NCI-H82 (cell line): ENCODE data around the gene HINT3.
A peak's percentile ranks its signal among the peaks of the same experiment; 100 is the strongest.
"Not testable (repeated sequence)": the region's sequence is repeated elsewhere in the genome, so short reads cannot be mapped to it uniquely, and the experiment has no call there.

Source experiments
- DNase-seq: peaks from one replicate; lab custom pipeline; 2025; lab: John Stamatoyannopoulos, UW

HINT3 gene

DNA sequence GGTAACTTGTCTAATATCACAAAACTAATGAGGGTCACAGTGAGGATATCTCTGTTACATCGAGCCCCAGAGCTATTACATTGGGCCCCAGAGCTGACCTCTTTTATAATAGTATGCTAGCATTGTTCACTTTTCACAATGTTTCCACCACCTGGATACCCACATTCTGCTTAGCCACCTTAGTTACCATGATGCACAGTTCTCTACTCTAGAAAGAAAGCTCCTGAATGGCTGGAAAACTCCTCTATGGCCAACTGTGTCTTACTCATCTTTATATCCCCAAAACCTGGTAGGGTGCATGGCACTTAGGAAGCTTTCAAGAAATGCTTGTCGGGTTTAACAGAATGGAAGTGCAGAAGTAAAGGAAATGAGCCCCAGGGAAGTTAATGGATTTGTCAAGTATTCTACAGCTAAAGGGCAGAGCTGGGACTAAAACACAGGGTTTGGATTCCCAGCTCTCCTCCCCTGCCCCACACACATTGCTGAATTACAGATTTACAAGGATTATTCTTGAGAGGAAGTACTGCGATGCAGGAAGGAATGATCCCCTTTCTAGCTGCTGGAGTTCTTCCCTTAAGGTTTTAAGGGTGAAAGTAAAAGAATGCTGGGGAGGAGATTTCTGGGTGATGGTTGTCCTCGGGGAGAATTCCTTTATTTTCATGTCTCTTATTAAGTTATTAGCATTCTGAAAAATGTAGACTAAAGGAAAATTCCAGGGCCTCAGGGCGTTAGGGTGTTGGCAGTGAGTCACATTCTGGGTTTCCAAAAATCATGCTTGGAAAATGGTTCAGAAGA lies 16.1 kb upstream of the HINT3 start:
- no peak for DNase-seq

DNA sequence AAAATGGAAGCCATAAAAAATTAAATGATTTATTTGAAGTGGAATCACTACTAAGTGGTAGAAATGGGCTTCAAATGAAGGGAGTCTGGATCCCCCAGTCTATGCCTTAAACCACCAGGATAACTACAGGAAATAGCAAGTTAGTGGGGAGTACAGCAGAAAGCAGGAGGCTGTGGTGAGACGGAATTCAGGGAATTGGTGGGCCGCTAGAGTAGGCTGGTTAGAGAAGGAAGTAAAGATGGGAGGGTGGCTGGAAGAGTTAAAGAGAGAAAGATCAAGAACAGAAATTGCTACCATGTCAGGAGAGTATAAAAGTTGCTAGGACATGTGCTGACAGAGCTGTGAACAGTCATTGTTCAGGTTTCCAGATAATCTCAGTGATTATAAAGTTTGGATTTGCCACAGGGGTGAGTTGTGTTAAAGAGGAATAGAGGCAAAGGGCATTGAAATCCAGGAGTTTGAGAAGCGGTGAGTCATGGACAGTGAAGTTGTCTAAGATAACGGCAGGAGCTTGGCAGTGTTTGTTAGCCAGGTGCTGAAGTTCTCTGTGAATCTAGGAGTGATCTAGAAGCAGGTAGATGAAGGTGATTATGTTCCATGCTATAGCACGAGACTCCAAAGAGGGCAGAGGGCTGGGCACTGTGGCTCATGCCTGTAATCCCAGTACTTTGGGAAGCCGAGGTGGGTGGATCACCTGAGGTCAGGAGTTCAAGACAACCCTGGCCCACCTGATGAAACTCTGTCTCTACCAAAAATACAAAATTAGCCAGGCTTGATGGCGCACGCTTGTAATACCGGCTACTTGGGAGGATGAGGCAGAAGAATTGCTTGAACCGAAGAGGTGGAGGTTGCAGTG lies 13.7 kb upstream of the HINT3 start:
- no peak for DNase-seq

DNA sequence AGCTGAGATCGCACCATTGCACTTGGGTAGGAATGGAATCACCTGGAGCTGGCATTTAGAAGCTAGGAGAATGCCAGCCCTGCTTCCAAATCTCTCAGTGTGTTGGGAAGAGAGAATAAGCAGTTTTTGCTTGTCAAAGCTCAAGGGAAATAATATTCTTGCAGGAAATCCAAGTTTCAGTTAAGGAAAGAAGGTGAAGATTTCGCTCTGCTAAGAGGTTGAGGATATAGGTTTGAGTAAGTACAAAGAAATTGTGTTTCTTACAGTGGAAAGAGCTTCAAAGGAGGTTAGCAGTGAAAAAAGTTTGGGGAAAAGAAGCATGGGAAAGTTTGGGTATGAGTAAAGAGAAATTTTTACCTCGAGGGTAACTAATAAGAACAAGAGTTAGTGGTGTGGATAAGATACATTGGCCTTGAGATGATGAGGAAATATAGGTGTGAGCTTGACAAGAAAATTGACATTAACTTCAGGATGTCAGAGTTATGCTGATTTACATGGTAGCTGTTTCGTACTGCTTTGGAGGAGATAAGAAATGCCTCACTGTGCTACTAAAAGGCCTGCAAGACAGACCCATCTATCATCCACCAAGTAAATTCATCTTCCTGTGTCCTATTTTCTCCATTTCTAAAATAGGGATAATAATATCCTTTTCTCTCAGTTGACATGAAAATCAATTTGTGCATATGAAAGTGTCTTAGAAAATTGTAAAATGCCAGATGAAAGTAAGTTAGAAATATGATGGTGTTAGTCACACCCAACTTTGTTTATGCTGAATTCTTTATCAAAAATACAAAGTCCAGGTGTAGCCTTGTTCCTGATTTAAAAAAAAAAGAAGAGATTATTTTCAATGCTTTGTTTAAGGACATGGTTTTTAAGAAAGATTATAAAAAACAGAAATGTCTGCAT lies 12.8 kb upstream of the HINT3 start:
- DNase-seq = no peak

DNA sequence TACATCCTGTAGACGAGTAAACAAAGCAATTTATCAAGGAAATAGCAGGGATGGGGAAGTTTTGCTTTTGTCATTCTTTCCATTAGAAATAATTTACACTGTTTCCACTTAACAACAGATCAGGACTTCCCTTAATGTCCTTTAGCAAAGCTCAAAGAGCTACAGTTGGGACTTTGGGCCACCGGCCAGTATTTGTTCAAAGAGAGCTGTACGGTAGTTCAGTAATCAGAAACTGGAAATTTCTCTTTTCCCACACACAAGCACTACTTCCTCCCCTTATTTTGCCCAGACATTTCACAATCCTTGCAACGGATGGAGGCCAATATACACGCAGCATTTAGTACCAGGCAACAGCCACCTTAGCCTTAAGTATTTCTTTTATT lies 12.1 kb upstream of the HINT3 start:
- no peak for DNase-seq

DNA sequence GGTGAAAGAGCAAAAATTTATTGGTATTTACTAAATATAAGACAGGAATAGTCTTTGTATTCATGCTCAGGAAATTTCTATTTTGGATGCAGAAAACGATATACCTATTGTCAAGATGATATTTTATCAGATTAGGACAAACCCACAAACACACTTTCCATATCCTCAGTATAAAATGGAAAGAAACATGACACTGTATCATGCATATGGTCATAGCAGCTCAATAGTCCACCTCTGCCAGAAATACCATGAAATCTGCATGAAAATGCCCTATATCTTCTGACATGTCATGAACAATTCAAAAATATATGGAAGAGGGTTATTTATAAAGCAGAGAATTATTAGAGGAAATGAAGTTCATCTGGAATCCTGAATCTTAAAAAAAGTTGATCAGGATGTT lies 11.7 kb upstream of the HINT3 start:
- DNase-seq = no peak

DNA sequence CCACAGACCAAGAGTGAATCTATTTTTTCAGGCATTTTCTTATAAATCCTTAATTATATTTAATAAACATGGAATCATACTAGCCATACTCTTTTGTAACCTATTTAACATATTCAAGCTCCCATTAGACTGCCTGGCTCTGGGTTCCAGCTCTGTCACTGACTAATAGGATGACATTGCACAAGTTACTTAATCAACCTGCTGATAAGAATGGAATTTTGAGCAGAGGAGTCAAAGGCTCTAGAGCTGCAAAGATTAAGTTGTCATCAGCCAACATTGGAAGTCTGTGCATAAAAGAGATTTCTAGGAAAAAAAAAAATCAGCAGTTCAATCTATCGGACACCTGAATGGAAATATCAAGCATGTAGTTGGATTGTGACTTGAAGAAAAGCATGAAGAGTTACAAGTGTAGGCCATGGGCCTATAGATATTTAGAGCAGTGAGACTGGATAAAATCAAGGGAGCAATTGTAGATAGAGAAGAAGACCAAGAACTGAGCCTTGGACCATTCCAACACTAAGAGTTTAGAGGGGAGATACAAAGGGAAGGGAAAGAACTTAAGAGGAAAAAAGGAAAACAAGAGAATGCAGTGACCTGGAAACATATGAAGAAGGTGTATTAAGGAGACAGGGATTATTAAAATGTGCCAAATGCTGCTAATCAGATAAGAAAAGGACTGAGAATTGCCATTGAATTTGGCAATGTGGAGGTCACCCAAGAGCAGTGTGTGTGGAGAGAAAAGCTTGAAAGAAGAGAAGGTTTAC lies 11.0 kb upstream of the HINT3 start:
- DNase-seq = peak; percentile 46

DNA sequence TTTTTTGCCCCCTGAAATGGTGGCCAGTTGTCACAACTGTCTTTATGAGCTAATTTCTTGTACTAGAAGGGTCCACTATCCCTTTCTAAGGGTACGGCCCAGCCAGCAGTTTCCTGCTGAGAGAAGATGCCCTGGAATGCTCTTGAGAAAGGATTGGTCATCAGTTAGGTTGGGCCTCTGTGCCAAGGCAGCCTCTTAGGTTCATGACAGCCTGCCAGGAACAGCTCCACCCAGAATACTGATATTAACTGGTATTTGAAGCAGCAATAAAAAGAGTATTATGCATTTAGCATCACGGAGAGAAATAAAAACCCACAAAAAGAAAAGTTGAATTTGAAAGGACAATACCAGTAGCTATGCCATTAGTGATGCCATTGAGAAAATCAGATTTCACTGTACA lies 9.0 kb upstream of the HINT3 start:
- no peak for DNase-seq

DNA sequence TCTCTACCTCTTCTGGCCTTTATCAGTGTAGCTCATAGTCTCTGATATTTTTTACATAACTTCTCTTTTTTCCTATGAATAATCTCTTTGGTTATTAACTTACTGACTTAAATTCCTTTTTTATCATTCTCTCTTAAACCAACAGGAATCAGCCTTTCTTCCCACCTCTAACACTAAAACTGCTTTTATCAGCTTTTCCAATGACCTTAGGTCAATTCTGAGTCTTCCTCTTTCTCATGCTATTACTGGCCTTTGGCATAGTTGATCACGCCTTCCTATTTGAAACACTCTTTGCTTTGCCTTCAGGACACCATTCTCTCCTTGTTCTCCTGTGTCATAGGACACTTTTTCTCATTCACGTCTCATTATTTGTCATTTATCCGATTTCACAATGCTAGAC lies 8.1 kb upstream of the HINT3 start:
- DNase-seq = no peak

DNA sequence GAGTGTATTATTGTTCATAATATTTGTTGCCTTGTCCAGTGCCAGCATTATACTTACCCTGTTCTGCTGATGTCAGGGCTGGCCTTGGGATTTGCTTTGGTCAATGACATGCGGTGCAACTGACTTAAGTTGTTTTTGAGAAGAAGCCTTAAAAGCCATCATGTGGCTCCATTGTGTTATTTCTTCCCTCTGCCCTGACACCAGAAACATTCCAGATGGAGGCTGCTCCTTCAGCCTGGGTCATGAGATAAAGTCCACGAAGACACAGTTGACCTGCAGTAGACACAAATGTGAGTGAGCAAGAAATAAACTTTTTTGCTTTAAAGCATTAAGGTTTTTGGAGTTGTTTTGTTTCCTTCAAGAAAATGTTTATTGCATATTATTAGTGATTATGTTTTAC lies 7.5 kb upstream of the HINT3 start:
- DNase-seq = no peak

DNA sequence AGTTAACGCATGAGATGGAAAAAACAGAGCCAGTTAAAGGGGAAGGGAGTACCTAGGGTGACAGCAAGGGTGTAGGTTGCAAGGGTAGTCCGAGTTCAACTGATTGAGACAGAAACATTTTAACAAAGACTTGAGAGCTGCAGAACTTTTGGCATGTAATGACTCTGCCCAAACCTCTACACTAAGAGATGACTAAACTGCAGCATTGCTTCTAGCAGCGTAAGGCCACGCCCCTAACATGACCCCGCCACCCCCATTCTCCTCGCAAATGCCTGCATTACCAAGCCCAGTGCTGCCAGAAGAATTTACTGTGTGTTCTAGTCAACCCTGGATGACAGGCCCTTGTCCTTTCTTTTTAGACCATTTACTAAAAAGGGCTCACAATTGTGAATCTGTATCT lies 6.3 kb upstream of the HINT3 start:
- DNase-seq = no peak

DNA sequence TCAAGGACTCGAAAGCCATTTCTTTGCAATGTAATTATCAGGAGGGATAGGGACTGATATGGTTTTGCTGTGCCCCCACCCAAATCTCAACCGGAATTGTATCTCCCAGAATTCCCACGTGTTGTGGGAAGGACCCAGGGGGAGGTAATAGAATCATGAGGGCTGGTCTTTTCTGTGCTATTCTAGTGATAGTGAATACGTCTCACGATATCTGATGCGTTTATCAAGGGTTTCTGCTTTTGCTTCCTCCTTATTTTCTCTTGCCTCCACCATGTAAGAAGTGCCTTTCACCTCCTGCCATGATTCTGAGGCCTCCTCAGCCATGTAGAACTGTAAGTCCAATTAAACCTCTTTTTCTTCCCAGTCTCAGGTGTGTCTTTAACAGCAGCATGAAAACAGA lies 5.9 kb upstream of the HINT3 start:
- not testable (repeated sequence) for DNase-seq

DNA sequence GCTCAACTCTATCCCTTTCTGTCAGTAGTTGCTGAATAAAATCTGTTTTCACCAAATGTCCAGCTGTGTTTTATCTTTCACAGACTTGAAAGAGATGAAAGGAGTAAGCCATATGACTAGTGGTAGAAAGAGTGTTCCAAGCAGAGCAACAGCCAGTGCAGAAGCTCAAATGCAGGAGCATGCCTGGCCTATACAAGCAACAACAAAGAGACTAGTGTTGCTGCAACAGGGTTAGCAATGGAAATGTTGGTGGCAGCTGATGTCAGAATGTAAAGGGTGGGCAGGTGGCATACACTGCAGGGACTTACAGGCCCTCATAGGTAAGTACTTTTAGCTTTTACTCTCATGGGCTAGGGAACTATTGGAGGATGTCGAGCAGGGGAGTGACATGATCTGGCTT lies 5.2 kb upstream of the HINT3 start:
- peak; percentile 42 for DNase-seq

DNA sequence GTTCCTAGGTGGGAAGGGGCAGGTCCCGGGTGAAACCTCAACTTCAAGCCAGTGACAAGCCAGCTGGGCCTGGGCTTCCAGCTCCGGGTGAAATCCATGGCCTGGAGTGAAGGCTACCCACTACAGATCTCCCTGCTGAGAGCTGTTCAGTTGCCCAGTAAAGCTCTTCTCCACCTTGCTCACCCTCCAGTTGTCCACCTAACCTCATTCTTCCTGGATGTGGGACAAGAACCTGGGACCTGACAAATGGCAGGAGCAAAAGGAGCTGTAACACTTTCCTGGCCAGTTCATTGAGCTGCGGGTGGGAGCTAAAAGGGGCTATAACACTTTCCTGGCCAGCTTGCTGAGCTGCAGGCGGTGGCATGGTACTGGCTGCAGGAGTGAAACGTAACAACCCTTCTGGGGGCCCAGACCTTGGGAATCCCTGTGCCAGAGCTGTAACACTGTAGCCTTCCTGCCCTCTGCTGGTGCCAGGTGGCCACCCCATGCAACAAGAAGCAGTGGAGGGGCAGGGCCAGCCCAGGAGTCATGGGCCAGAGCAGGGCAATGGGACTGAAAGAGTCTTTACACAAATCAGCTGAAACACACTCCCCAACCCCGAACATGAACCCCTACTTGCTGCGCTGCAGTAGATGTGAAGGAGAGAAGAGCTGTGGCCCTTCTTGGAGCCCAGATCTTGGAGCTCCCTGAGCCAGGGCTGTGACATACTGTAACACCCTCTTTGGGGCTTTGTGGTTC lies 3.6 kb upstream of the HINT3 start:
- DNase-seq = peak; percentile 42

DNA sequence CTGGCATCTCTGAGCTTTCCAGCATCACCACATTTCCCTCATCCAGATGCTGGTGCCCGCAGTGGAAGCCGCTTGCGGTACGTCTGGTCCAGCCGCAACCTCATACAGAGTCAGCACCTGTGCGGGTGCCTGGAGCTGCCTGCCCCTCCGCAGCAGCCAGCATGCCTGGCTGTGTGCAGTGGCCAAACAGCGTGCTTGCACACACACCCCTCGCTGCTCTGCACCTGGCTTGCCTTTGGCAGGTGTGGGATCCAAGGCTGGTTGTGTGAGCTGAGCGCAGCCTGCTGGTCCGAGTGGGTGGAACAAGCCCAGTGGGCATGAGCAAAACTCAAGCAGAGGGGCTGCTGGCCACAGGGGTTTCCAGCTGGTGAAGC lies 3.1 kb upstream of the HINT3 start:
- peak; percentile 49 for DNase-seq

DNA sequence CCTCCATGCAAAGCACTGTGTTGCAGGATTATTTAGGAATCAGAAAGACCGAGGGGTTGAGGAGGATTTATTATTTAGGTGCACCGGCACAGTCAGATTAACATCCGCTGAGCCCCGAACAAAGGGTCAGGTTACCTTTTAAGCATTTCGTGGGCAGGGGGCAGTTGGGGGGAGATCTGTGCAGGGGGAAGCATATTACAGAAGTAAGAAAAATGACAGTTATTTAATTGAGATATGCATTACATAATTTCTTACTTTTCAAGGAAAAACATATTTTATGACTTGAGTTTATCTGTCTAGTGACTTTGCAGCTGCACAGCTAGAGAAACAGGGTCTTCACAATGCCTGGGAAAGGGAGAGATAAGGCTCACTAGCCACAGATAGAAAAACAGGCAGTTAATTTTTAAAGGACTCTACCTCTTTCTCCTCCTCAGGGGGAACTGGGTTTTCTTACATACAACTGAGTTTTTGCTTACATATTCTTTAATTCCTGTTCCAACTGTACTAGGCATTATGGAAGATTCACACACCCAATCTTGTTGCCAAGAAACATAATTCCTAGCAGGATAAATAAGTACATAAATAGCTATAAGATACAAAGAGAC lies 1.7 kb upstream of the HINT3 start:
- DNase-seq = peak; percentile 73

DNA sequence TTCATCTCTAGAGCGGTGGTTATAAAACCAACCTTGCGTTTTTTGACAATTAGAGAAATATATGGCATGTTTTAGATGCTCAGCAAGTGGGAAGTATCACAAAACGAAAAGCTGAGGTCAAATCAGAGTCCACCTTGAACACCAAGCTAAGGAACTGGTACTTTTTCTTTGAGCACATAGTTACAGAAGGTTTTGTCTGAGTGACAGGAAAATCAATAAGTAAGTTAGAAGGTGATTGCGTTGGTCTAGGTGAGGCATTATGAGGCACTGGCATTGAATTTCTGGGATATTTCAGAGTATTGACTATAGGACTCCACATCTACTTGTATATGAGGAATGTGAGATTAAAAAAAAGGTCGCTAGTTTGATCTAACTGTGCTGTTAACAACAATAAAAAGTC lies 597 bp upstream of the HINT3 start:
- no peak for DNase-seq

DNA sequence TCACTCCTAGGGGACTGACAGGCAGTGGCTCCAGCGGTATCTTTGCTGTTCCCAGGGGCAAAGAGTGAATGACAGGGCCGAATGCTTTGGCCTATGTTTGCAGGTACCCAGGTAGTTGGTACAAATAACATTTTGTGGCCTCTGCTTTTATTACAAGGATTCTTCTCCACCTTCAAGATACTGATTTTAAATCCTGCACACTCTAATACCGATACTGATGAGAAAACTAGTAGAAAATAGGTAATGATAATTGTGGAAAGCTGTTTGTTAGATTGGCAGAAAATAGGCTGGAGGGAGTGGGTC lies 772 bp downstream of the HINT3 start:
- DNase-seq = no peak

DNA sequence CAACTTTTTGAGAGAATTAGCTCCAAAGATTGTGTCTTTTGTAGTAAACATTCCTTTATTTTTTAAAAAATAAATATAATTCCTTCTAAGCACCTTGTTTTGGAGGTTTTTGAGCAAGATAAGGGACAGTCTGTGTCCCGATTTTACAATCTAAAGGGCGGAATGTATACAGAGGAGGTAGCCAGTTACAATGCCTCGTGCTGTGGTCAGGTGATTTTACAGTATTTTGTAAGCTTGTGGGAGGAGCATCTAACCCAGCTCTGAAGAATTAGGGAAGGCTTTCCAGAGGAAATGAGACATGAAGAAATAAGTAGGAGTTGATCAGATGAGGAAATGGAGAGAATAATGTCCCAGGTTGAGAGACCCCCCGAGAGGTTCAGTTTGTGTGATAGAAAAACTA lies 1.3 kb downstream of the HINT3 start:
- peak; percentile 52 for DNase-seq

DNA sequence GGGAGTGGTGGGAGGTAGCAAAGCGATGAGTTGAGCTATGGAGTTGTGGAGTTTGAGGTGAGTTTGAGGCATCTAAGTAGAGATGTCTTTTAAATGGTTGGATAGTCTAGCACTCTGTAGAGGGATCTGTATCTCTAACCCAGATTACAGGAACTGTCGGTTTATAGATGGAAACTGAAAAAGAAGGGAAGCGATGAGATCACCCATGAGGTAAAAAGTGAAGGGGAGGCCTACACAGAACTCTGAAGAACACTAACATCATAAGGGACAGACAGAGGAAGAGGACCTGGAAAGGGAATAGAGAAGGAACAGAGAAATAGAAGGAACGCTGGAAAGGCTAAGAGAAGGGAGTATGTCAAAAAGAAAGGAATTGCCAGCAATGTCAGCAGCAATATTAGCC lies 2.5 kb downstream of the HINT3 start:
- DNase-seq = no peak

DNA sequence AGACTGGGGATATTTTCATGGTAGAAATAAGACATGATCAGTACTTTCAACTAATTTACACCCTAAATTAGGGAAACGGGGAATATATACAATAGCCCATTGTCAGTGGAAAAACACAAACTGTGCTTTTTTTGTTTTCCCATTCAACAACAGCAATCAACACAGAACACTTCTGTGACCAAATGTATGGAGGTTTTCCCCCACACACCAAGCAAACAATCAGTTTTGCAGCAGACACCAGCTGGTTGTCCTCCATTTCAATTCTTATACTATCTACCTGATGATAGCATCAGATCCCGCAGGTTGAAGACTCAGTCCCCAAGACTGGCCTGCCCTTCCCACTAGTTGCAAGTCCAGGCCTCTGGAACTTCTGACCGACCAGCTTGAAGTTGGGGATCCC lies 4.5 kb downstream of the HINT3 start:
- no peak for DNase-seq
